ENCODE results near the gene ABLIM1. TPM values are rescaled to one million over a fixed set of nuclear protein-coding genes. Genes with fewer than 3 reads are reported as not detected.

ABLIM1 gene
- total and polyA plus RNA-seq, 2 of the 4 experiments (the other 2 are of a cell fraction) = 7.7 to 9.9 TPM

GRCh38 chr10:114680543-114681117 is 22.6 kb upstream of the ABLIM1 start:
- Histone ChIP-seq H2AK5ac (ENCODE audit: low read depth, low read length) (no peak overlapping the region), H3K79me1 (ENCODE audit: low read depth in 1 of 2, low read length in 2 of 2) (peaks cover 0 to 3% of the 10 kb centered on the region in 2 experiments; a peak in 1 of 4 replicates), H3K4me1 (ENCODE audit: control insufficient read depth, insufficient read depth, low read length) (peaks cover 10% of the 10 kb centered on the region), H3K36me3 (ENCODE audit: control insufficient read depth, insufficient read depth, low read length) (no peaks in the 10 kb centered on the region), H3K4ac (ENCODE audit: low read depth, low read length) (no peak overlapping the region), H4K5ac (ENCODE audit: low read depth, low read length) (no peak overlapping the region), H3K23ac (ENCODE audit: low read depth, low read length) (no peak overlapping the region), H3K9me1 (ENCODE audit: insufficient read depth, low read length) (peaks cover 18% of the 10 kb centered on the region), H4K8ac (ENCODE audit: low read depth in 2 of 2, low read length in 2 of 2) (no peak overlapping the region), H3K4me3 (ENCODE audit: insufficient read depth, low read depth, low read length) (no peak overlapping the region), H2AK9ac (replicated peaks; ENCODE audit: low read depth, low read length, poor library complexity) (no peak overlapping the region), H2AFZ (replicated peaks; ENCODE audit: low read length, poor library complexity) (no peak overlapping the region), H4K91ac (ENCODE audit: insufficient read depth, low read depth, low read length) (no peak overlapping the region), H4K20me1 (ENCODE audit: insufficient read depth, low read length) (no peaks in the 10 kb centered on the region), H2BK15ac (ENCODE audit: low read depth, low read length) (no peak overlapping the region), H2BK5ac (ENCODE audit: low read depth, low read length, poor library complexity, severe bottlenecking) (no peak overlapping the region), H3K27ac (ENCODE audit: insufficient read depth, low read length) (no peak overlapping the region), H3K14ac (replicated peaks; ENCODE audit: low read depth, low read length) (no peak overlapping the region), H3K56ac (ENCODE audit: extremely low read depth, insufficient read depth, low read length) (no peak overlapping the region), H3K18ac (ENCODE audit: low read depth, low read length) (no peak overlapping the region), H2BK20ac (ENCODE audit: low read depth, low read length) (no peak overlapping the region), H3K27me3 (ENCODE audit: control insufficient read depth, insufficient read depth, low read length) (no peaks in the 10 kb centered on the region), H3K4me2 (ENCODE audit: low read depth, low read length) (no peak overlapping the region), H2BK120ac (ENCODE audit: low read depth, low read length) (no peak overlapping the region), H3K9me3 (ENCODE audit: control insufficient read depth, insufficient read depth, low read length) (no peaks in the 10 kb centered on the region), H3K9ac (ENCODE audit: low read depth, low read length) (no peak overlapping the region)
- DNase-seq (no peak), ATAC-seq (ENCODE audit: low read depth) (no peak)
- in situ Hi-C loops (cut with MboI; ENCODE audit: low sequenced_read_pairs) = no loop called here
- POLR2A ChIA-PET (ENCODE audit: unreplicated experiment) = no interaction called here
- TF ChIP-seq CTCF (conservative IDR thresholded peaks at IDR 0.05; ENCODE audit: low read depth, low read length) (no peak), NFE2L2 (IDR thresholded peaks at IDR 0.05; ENCODE audit: low read depth, low read length) (no peak), MAZ (IDR thresholded peaks at IDR 0.05; ENCODE audit: borderline replicate concordance, low read depth, low read length) (no peak), MAFK (IDR thresholded peaks at IDR 0.05; ENCODE audit: low read depth, low read length) (no peak), SMC3 (IDR thresholded peaks at IDR 0.05; ENCODE audit: low read depth, low read length) (no peak), RAD21 (IDR thresholded peaks at IDR 0.05; ENCODE audit: low read length) (no peak), BHLHE40 (IDR thresholded peaks at IDR 0.05; ENCODE audit: low read depth, low read length) (no peak), CEBPB (IDR thresholded peaks at IDR 0.05; ENCODE audit: low read depth, low read length) (no peak), CHD1 (IDR thresholded peaks at IDR 0.05; ENCODE audit: low read depth, low read length) (no peak), FOS (IDR thresholded peaks at IDR 0.05; ENCODE audit: low read depth, low read length) (no peak), MXI1 (IDR thresholded peaks at IDR 0.05; ENCODE audit: borderline replicate concordance, low read depth, low read length) (no peak)
- BruUV-seq (replicated peaks) = no TSS peak
- no CpG with 5 or more reads among the region's 3 CpGs for WGBS, 2 experiments (ENCODE audit: extremely low coverage in 2 of 2, insufficient read length in 1 of 2)
- intact Hi-C loops (cut with micrococcal nuclease) = loop anchor here (5.0 kb wide), 1 partner anchor 48 kb away; no protein-coding TSS in a partner anchor
- dilution Hi-C loops (cut with HindIII; ENCODE audit: low sequenced_read_pairs, unreplicated experiment) = no loop called here
- CTCF ChIA-PET = no interaction called here

Data from IMR-90 (cell line).